Stimulated activated CD8-positive, alpha-beta memory T cell treated with anti-CD3 and anti-CD28 coated beads, Interleukin-7, amount 100 ng/mL, for 48 hours (primary cell): ENCODE data around the gene FCER1G.
"Not testable (repeated sequence)": the region's sequence is repeated elsewhere in the genome, so short reads cannot be mapped to it uniquely, and the experiment has no call there.

Experiments
- DNase-seq, 2 donors: peaks; one replicate each; pipeline ENCODE4 v3.0.0-alpha.2; 2020; ENCODE audit warnings: low read depth in 1 of 2; ENCODE audit errors: extremely low read depth in 1 of 2

The FCER1G gene

GRCh38 chr1:161201836-161202712 lies 13.0 kb upstream of the FCER1G start, which contains the start of gene NDUFS2:
TSS of gene NDUFS2 (plus strand) at chr1:161202367. CDS start at chr1:161202386, 19 bp downstream.
- peak; percentile 88 to 96 for DNase-seq

DNA sequence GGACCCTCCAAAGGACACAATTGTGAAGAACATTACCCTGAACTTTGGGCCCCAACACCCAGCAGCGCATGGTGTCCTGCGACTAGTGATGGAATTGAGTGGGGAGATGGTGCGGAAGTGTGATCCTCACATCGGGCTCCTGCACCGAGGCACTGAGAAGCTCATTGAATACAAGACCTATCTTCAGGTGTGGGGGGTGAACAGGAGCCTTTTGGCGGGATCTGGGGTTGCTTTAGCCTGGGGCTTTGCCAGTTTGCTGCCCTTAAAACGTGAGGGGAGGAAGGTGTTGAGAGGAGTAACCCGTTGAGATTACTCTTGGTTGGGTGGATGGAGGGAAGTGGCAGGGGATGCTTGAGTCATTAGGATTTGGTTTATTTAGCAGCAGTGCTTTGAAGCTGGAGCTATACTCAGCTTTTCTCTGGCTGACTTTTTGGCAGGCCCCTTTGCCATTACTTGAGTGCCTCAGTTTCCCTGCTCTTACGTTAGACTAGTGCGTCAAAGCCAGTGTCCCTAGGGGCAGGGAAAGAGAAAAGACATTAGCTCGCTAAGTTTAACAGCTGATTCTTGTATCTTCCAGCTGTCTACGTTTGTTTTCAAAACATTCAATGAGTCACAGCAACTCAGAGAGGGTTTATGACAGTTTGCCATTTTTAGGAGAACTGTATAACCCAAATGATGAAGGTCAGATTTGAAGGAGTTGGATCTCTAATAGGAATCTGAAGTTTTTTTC lies 8.5 kb upstream of the FCER1G start:
- DNase-seq = no peak

DNA sequence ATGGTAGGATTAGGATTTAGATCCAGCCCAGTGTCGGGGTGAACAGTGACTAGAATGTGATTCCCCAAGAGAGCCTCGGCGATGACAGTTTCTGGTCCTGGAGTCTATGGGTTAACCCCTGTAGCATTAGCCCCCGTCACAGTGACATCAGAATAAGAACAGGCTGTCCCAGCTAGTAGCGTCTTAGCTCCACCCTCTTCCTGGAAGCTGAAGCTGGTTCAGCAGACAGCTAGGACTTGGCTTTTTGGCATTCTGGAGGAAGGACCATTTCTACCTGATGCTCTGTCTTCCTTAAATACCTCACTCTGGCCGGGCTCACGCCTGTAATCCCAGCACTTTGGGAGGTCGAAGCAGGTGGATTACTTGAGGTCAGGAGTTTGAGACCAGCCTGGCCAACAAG lies 7.9 kb upstream of the FCER1G start:
- no peak for DNase-seq

- peak; percentile 37 to 60 for DNase-seq
These were observed 5.2 kb upstream of the FCER1G start for GRCh38 chr1:161209790-161210409.

DNA sequence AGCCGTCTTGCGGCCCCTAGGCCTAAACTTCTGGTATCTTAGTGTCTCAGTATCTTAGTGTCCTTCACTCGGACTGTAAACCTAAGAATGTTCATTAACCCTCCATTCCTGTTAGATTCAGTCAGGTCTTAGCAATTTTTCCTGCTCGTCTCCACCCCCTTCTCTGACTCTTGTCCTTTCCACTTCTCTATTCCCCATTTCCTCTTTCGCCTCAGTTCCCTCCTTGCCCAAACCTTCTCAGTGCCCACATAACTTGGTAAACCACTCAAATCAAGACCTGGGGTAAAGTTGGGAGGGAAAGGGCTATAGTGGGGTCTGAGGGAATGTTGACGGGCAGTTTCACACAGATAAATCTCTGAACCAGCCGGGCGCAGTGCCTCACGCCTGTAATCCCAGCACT lies 726 bp upstream of the FCER1G start:
- DNase-seq = no peak

DNA sequence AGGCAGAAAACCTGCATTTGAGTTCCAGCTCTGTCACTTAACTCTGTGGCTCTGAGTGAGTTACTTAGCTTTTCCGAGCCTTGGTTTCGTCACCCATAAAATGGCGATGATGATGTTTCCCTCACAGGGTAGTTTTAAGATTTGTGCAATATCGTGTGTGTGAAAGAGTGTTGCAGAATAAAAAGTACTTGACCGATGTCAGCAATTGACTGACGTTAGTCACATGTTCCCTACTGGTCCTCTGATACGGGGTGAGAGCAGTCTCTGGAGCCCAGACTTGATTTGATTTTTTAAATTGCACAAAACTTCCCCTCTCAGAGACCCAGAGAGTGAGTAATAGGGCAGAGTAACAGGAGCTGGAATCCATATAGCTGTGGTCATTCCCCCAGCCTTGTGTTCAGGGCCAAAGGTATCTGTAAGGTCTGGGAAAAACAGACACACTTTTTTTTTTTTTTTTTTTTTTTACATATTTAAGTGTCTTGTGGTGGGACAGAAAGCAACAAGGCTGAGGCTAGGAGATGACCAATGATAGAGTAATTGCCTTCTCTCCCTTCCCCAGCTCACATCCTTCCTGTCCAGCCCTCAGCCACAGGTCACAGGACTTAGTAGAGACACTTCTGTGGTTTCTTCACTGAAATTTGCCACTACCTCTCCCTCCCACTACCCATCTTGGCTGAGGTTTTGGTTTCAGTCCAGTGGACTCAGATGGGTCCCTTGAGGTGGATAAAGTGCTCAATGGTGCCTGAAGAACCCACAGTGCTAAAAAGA lies 2.0 kb downstream of the FCER1G start:
- no peak for DNase-seq

- no peak for DNase-seq
These were observed 2.7 kb downstream of the FCER1G start for GRCh38 chr1:161217831-161218230.

DNA sequence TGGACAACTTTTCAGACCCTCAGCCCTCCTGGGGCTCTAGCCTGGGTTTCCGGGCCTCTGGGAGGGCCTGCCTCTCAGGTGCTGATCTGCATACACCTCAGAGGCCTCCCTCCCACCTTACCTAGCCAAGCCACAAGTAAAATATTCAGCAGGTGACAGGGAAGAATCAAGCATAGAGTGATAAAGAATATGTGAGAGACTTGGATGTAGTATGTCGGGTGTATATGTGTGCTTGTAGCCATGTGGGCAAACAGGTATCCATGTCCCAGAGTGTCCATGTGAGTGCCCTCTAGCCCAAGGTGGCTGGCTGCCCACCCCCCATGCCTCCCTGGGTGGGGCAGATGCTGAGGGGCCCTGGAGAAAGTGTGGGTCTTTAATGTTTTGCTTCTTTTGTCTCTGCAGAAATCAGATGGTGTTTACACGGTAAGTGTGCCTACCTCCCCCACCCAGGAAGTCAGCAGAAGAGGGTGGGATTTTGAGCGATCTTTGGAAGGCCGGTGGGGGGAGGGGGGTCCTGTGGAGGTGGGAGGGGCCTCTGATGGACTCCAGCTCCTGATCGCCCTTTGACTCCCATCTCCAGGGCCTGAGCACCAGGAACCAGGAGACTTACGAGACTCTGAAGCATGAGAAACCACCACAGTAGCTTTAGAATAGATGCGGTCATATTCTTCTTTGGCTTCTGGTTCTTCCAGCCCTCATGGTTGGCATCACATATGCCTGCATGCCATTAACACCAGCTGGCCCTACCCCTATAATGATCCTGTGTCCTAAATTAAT lies 3.4 kb downstream of the FCER1G start:
- no peak for DNase-seq

DNA sequence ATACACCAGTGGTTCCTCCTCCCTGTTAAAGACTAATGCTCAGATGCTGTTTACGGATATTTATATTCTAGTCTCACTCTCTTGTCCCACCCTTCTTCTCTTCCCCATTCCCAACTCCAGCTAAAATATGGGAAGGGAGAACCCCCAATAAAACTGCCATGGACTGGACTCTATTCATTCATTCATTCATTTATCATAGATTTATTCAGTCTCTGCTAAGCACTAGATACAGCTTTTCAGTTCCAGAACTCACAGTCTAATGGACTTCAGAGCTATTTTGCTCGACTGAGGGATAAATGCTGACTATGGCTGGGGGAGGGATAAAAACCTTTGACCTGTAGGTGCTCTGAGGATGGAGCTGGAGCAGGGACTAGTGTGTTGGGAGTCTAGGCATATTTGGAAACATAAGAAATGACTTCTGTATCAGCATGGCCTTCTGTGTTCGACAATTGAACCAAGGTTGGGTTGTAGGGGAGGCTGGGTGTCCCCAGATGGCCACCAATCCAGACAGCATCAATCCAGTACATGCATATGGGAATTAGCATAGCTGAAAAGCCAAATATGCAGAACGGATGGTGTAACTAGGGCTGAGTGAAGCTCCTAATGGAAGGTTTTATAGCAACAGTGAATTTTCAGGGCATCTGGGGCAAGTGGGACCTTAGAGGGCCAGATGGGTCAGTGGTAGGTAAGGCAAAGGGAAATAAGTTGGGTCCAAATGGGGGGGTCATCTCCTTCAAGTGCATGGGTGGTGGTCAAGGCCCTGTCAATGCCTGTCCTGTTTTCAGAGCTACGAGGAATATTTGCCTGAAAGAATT lies 4.2 kb downstream of the FCER1G start:
- DNase-seq = no peak

- no peak for DNase-seq
These were observed 4.9 kb downstream of the FCER1G start for GRCh38 chr1:161220002-161220401.

DNA sequence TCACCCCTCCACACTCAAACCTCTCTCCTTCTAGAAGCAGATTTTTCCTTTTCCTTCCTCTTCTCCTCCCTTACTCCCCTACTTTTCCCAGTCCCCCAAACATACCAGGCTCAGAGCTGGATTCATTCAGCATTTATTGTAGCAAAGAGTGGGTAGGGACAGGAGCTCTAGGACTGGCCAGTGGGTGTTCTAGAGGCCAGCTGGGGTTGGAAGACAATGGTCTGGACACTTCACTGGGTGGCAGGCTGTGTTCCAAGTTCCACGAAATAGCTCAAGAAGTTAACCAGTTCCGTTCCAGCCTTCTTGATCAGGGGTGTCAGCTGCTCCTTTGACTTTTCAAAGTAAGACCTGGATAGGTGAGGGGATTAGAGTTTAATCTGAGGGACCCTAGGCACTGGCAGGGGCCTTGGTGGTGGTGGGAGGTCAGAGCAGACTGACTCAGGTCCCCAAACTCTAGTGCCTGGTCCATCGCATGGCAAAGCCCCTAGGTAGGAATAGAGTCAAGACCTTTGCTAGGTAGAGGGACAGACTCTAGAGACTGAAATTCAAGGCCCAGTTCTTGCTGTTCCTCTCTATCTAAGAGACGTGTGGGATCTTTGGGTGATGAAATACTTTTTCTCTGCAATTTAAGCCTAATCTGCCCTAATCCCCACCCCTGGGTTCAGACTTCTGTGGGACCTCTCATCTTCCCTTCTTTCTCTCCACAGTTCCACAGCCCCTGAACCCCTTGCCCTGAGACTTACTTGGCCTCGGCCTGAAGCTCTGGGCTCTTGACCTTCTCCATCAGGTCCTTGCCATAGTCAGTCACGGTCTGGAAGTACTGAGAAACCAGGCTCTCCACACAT lies 7.3 kb downstream of the FCER1G start:
- DNase-seq = no peak

GRCh38 chr1:161223805-161224694 lies 9.0 kb downstream of the FCER1G start:
- no peak for DNase-seq

DNA sequence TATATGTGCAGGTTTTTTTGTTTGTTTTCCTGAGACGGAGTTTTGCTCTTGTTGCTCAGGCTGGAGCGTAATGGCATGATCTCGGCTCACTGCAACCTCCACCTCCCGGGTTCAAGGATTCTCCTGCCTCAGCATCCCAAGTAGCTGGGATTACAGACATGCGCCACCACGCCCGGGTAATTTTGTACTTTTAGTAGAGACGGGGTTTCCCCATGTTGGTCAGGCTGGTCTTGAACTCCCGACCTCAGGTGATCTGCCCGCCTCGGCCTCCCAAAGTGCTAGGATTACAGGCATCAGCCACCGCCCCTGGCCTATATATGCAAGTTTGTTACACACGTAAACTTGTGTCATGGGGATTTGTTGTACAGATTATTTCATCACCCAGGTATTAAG lies 9.6 kb downstream of the FCER1G start:
- DNase-seq = not testable (repeated sequence)

- DNase-seq = no peak
These were observed 10.1 kb downstream of the FCER1G start for GRCh38 chr1:161225178-161225533.

DNA sequence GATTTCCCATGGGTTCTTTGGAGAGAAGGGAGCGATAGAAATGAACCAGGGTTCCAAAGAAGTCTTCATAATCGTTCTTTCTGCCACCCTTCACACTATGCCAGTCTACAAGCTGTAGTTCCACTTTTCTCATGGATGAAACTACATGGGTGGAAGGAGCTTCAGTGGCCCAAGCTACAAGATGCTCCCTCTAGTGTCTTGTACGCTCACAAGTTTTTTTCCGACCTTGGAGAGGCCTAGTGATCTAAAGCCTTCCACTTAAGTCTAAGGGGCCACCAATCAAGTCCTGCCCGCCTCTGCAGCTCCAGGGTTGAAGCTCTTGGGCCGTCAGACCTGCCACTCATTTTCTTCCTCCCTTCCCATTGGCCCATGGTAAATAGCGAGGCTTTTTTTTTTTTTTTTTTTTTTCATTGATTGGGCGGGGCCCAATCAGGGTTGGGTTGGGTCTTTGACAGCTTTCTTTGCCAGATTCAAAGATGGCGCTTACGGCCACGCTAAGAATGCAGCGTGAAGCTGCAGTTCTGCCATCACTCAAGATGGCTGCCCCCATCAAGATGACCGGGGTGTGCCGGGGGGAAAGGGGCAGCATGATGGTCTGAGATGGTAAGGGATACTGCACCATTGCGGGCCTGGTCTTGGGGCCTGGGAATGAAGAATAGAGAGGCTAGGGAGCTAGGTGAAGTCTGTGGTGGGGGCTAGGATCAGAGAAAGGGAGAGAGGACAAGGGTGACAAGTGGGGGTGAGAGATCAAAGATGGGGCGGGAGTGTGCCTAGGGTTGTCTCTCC lies 10.6 kb downstream of the FCER1G start, which contains the start of gene TOMM40L:
Gene TOMM40L, plus strand, starts transcription at position 527 of the 786 bp plus-strand sequence. CDS start 430 bp downstream, outside the sequence.
- peak; percentile 69 to 91 for DNase-seq

GRCh38 chr1:161226320-161226711 lies 11.2 kb downstream of the FCER1G start:
- DNase-seq = no peak
